Glomerular endothelial cell (primary cell): ENCODE results near the gene NHSL2. TPM values are rescaled to one million over a fixed set of nuclear protein-coding genes. Genes with fewer than 3 reads are reported as not detected.
"Not testable (repeated sequence)": the region's sequence is repeated elsewhere in the genome, so short reads cannot be mapped to it uniquely, and the experiment has no call there.

Experiments
- DNase-seq: peaks from one replicate; pipeline ENCODE4 v3.0.0-alpha.2; 2011; ENCODE audit warnings: low read depth, low spot score; ENCODE audit errors: extremely low read depth
- total RNA-seq: library from RNA; depleted of rRNA; stranded (reverse); fragments of >200 nt; gene quantifications from 2 replicates; pipeline ENCODE4 v1.2.3, GENCODE V29; 2015

NHSL2 gene
- total RNA-seq, 1 donor from 2014 or later: 36.9 TPM

- DNase-seq: no peak
Measured at GRCh38 chrX:72038868-72039267, 128.2 kb downstream of the NHSL2 start.

- no peak for DNase-seq
Measured at GRCh38 chrX:72040506-72040905, 129.9 kb downstream of the NHSL2 start.

- DNase-seq: no peak
Measured at GRCh38 chrX:72041176-72041575, 130.5 kb downstream of the NHSL2 start.

- no peak for DNase-seq
Measured at GRCh38 chrX:72041871-72042851, 131.5 kb downstream of the NHSL2 start.

- DNase-seq: no peak
Measured at GRCh38 chrX:72042852-72043248, 132.2 kb downstream of the NHSL2 start.

GRCh38 chrX:72043636-72044035, 133.0 kb downstream of the NHSL2 start:
- DNase-seq: no peak

- no peak for DNase-seq
Measured at GRCh38 chrX:72045141-72045540, 134.5 kb downstream of the NHSL2 start.

- DNase-seq: no peak
Measured at GRCh38 chrX:72045552-72046277, 135.1 kb downstream of the NHSL2 start.

GRCh38 chrX:72046447-72046846, 135.8 kb downstream of the NHSL2 start:
- no peak for DNase-seq

GRCh38 chrX:72048510-72049455, 138.1 kb downstream of the NHSL2 start:
- no peak for DNase-seq

GRCh38 chrX:72050011-72050410, 139.4 kb downstream of the NHSL2 start:
- DNase-seq: no peak

GRCh38 chrX:72051589-72051988, 140.9 kb downstream of the NHSL2 start:
- DNase-seq: no peak

- DNase-seq: no peak
Measured at GRCh38 chrX:72052415-72053090, 141.9 kb downstream of the NHSL2 start.

GRCh38 chrX:72053508-72053907, 142.9 kb downstream of the NHSL2 start:
- DNase-seq: no peak

GRCh38 chrX:72054779-72055489, 144.3 kb downstream of the NHSL2 start:
- DNase-seq: no peak

GRCh38 chrX:72057331-72057730, 146.7 kb downstream of the NHSL2 start:
- no peak for DNase-seq

GRCh38 chrX:72057849-72058248, 147.2 kb downstream of the NHSL2 start:
- no peak for DNase-seq

- DNase-seq: not testable (repeated sequence)
Measured at GRCh38 chrX:72058346-72058745, 147.7 kb downstream of the NHSL2 start.

- no peak for DNase-seq
Measured at GRCh38 chrX:72060196-72060920, 149.7 kb downstream of the NHSL2 start.
